ENCODE data around the gene SERPINA7. TPM values are rescaled to one million over a fixed set of nuclear protein-coding genes. Genes with fewer than 3 reads are reported as not detected.

SERPINA7 gene, protein sequence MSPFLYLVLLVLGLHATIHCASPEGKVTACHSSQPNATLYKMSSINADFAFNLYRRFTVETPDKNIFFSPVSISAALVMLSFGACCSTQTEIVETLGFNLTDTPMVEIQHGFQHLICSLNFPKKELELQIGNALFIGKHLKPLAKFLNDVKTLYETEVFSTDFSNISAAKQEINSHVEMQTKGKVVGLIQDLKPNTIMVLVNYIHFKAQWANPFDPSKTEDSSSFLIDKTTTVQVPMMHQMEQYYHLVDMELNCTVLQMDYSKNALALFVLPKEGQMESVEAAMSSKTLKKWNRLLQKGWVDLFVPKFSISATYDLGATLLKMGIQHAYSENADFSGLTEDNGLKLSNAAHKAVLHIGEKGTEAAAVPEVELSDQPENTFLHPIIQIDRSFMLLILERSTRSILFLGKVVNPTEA
- total RNA-seq = not detected in 2 replicates

GRCh38 chrX:106038625-106039024 lies at the start of gene SERPINA7:
SERPINA7 (minus strand) TSS chrX:106038727; CDS start chrX:106037058, 1,669 bp downstream.

Other genes starting within 250 kb of the SERPINA7 start
- 3.7 and 16.9 TPM in 2 replicates for gene NRK, start 216.2 kb downstream of the SERPINA7 start, total RNA-seq
- 0.78 and 1.7 TPM in 2 replicates for gene PWWP3B, start 129.6 kb upstream of the SERPINA7 start, total RNA-seq